Left lobe of liver (tissue), 2 donors: ENCODE results near the gene AP5Z1. TPM values are rescaled to one million over a fixed set of nuclear protein-coding genes. Genes with fewer than 3 reads are reported as not detected.
"Not testable (repeated sequence)": the region's sequence is repeated elsewhere in the genome, so short reads cannot be mapped to it uniquely, and the experiment has no call there.

Experiments
- ATAC-seq: fragments of 200-7000 bp; cut with Tn5 transposase; one replicate; pipeline ENCODE4 v1.9.1; 2020; ENCODE audit warnings: mild to moderate bottlenecking, moderate library complexity
- DNase-seq: peaks from one replicate; pipeline ENCODE4 v3.0.0-alpha.2; 2020; ENCODE audit warnings: low spot score
- total RNA-seq: library from RNA; stranded (reverse); gene quantifications from one replicate; pipeline ENCODE4 v1.2.1, GENCODE V29; 2021
- donor health status: DM: no; HTN: no; CAD: no; lungs with moderate emphysema.
- donor health status: DM: no; HTN: yes; CAD: no.

Gene AP5Z1
- total RNA-seq, 1 donor from 2014 or later = 13.2 TPM

GRCh38 chr7:4800926-4801838, 25.8 kb downstream of the AP5Z1 start:
- no peak for DNase-seq

GRCh38 chr7:4801839-4802231, 26.4 kb downstream of the AP5Z1 start:
- DNase-seq = no peak
- ATAC-seq = peak; percentile 8

More at GRCh38 chr7:4800926-4801838, 25.8 kb downstream of the AP5Z1 start:
- ATAC-seq = no peak

GRCh38 chr7:4802577-4802976, 27.2 kb downstream of the AP5Z1 start:
- ATAC-seq, DNase-seq: not testable (repeated sequence)

GRCh38 chr7:4803397-4804241, 28.2 kb downstream of the AP5Z1 start:
- DNase-seq (no peak), ATAC-seq (no peak)

- no peak for ATAC-seq
- no peak for DNase-seq
These were observed 29.9 kb downstream of the AP5Z1 start for GRCh38 chr7:4805110-4805983.

- ATAC-seq (no peak), DNase-seq (no peak)
These were observed 30.5 kb downstream of the AP5Z1 start for GRCh38 chr7:4805984-4806300.

- DNase-seq (no peak), ATAC-seq (no peak)
These were observed 31.7 kb downstream of the AP5Z1 start for GRCh38 chr7:4806983-4807597.

GRCh38 chr7:4807598-4808016, 32.2 kb downstream of the AP5Z1 start:
- ATAC-seq = no peak
- no peak for DNase-seq

- DNase-seq = no peak
- ATAC-seq = no peak
These were observed 32.6 kb downstream of the AP5Z1 start for GRCh38 chr7:4808026-4808425.

GRCh38 chr7:4808565-4808964, 33.1 kb downstream of the AP5Z1 start:
- DNase-seq (no peak), ATAC-seq (no peak)

- no peak for ATAC-seq
- DNase-seq = no peak
These were observed 33.7 kb downstream of the AP5Z1 start for GRCh38 chr7:4809091-4809591.

- no peak for ATAC-seq
- DNase-seq = no peak
These were observed 34.2 kb downstream of the AP5Z1 start for GRCh38 chr7:4809666-4810065.

GRCh38 chr7:4814433-4814832, 39.0 kb downstream of the AP5Z1 start:
- DNase-seq (no peak), ATAC-seq (no peak)

GRCh38 chr7:4815121-4815520, 39.7 kb downstream of the AP5Z1 start:
- DNase-seq = no peak
- no peak for ATAC-seq

GRCh38 chr7:4815609-4816418, 40.4 kb downstream of the AP5Z1 start:
- DNase-seq = no peak
- no peak for ATAC-seq

GRCh38 chr7:4816419-4817080, 41.1 kb downstream of the AP5Z1 start:
- ATAC-seq = no peak

GRCh38 chr7:4817178-4817901, 41.9 kb downstream of the AP5Z1 start:
- ATAC-seq (no peak), DNase-seq (no peak)

More at GRCh38 chr7:4816419-4817080, 41.1 kb downstream of the AP5Z1 start:
- no peak for DNase-seq
